ENCODE measurements around the gene CNTN4. TPM values are rescaled to one million over a fixed set of nuclear protein-coding genes. Genes with fewer than 3 reads are reported as not detected.

The CNTN4 gene
- total and polyA plus RNA-seq, 4 donors, result 1.5 to 30.7 (median 5.7) TPM

DNA sequence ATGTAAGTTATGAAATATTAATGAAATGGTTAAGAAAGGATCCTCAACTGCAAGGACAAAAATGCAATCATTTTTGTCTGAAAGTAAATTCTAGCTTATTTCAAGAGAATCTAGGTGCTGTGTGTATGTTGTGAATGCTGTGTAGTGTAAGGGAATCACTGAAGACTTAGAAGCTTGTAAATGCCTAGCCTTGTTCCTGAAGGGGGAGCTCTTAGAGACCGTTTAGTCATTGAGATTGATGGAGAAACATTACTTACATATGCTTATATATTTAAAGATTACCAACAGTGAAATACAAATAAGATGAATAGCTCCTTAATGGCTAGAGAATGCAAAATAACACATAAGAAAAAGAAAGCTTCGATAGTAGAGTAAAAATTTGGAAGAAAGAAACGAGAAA is 67.9 kb downstream of the CNTN4 start:
- Histone ChIP-seq H3K36me3 (ENCODE audit: control insufficient read depth in 4 of 4, insufficient read depth in 4 of 4, low read length in 4 of 4) (no peaks in the 10 kb centered on the region), H3K27me3 (ENCODE audit: control insufficient read depth in 3 of 3, insufficient read depth in 3 of 3, low read length in 2 of 3) (no peaks in the 10 kb centered on the region), H3K9me3 (ENCODE audit: control insufficient read depth in 4 of 4, insufficient read depth in 3 of 4, low read length in 3 of 4) (no peaks in the 10 kb centered on the region), H3K4me3 (no peak overlapping the region), H3K27ac (ENCODE audit: low read depth in 1 of 2, low read length in 1 of 2) (no peak overlapping the region), H3K4me1 (ENCODE audit: control insufficient read depth in 5 of 5, insufficient read depth in 5 of 5, low read length in 5 of 5) (no peaks in the 10 kb centered on the region), H3K9ac (ENCODE audit: insufficient read depth in 1 of 2, low read length in 2 of 2) (no peak overlapping the region)
- WGBS, 2 donors, result 46 to 49% methylated on average over 3 of the region's 3 CpGs
- TF ChIP-seq, protein P1, sequence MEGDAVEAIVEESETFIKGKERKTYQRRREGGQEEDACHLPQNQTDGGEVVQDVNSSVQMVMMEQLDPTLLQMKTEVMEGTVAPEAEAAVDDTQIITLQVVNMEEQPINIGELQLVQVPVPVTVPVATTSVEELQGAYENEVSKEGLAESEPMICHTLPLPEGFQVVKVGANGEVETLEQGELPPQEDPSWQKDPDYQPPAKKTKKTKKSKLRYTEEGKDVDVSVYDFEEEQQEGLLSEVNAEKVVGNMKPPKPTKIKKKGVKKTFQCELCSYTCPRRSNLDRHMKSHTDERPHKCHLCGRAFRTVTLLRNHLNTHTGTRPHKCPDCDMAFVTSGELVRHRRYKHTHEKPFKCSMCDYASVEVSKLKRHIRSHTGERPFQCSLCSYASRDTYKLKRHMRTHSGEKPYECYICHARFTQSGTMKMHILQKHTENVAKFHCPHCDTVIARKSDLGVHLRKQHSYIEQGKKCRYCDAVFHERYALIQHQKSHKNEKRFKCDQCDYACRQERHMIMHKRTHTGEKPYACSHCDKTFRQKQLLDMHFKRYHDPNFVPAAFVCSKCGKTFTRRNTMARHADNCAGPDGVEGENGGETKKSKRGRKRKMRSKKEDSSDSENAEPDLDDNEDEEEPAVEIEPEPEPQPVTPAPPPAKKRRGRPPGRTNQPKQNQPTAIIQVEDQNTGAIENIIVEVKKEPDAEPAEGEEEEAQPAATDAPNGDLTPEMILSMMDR (IDR thresholded peaks at IDR 0.05; ENCODE audit: control extremely low read depth, extremely low read depth), result no peak
- DNase-seq (peak in 1 of 3 donors; percentile 17), ATAC-seq (ENCODE audit: insufficient read depth, low FRiP score) (no peak)

DNA sequence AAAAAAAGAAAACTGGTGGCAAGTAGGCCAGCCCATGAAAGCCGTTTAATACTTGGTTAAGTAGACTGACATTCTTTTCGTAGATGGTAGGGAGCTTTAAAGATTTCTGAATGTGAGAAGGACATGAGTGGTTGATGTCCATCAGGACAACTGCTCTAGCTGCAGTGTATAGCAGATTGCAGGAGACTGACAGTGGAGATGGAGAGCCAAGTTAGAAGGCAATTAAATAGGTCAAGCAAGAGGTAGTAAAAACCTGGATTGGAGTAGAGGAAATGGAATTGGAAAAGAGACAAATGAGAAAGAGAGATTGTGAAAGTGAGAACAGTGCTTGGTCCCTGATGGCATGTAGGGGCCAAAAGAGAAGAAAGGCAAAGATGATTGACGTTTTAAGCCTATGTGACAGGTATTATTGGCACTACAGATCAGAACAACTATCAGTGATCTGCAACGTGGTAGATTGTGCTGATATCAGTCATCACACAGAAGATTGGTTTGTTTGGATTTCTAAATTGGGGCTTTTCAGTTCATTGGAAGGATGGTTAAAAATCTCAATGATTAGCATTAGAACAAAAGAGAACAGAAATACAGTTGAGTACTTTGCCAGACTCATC is 74.0 kb downstream of the CNTN4 start:
- Histone ChIP-seq H3K4me1 (ENCODE audit: control insufficient read depth in 5 of 5, insufficient read depth in 5 of 5, low read length in 5 of 5) (no peaks in the 10 kb centered on the region), H3K9ac (ENCODE audit: insufficient read depth in 1 of 2, low read length in 2 of 2) (no peak overlapping the region), H3K4me3 (no peak overlapping the region), H3K27ac (ENCODE audit: low read depth in 1 of 2, low read length in 1 of 2) (no peak overlapping the region), H3K9me3 (ENCODE audit: control insufficient read depth in 4 of 4, insufficient read depth in 3 of 4, low read length in 3 of 4) (peaks cover 0 to 3% (median 2%) of the 10 kb centered on the region in 4 donors), H3K36me3 (ENCODE audit: control insufficient read depth in 4 of 4, insufficient read depth in 4 of 4, low read length in 4 of 4) (no peaks in the 10 kb centered on the region), H3K27me3 (ENCODE audit: control insufficient read depth in 3 of 3, insufficient read depth in 3 of 3, low read length in 2 of 3) (no peaks in the 10 kb centered on the region)
- ATAC-seq (ENCODE audit: insufficient read depth, low FRiP score) (no peak), DNase-seq (no peak)
- TF ChIP-seq, protein P1 (IDR thresholded peaks at IDR 0.05; ENCODE audit: control extremely low read depth, extremely low read depth), result no peak
- 76 to 86% methylated on average over 4 of the region's 4 CpGs for WGBS, 2 donors

DNA sequence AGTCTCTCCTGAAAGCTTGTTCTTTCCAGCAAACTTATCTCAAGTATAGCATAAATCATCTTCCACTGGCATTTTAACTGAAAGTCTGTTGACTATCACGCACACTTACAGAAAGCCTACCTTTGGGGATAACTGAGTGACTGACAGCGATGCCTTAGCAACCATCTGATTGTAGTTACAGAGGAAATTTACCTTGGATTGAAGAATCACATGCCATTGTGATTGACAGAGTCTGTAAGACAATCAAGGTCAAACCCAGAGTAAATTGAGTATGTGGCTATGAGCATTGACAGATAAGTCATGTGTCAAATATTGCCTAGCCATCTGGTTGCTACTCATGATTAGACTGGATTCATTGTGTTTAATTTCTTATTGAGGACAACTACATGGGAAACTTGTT is 82.0 kb downstream of the CNTN4 start:
- DNase-seq (no peak), ATAC-seq (ENCODE audit: insufficient read depth, low FRiP score) (no peak)
- Histone ChIP-seq H3K27ac (ENCODE audit: low read depth in 1 of 2, low read length in 1 of 2) (no peak overlapping the region), H3K9me3 (ENCODE audit: control insufficient read depth in 4 of 4, insufficient read depth in 3 of 4, low read length in 3 of 4) (no peaks in the 10 kb centered on the region), H3K9ac (ENCODE audit: insufficient read depth in 1 of 2, low read length in 2 of 2) (no peak overlapping the region), H3K27me3 (ENCODE audit: control insufficient read depth in 3 of 3, insufficient read depth in 3 of 3, low read length in 2 of 3) (no peaks in the 10 kb centered on the region), H3K4me3 (no peak overlapping the region), H3K36me3 (ENCODE audit: control insufficient read depth in 4 of 4, insufficient read depth in 4 of 4, low read length in 4 of 4) (no peaks in the 10 kb centered on the region), H3K4me1 (ENCODE audit: control insufficient read depth in 5 of 5, insufficient read depth in 5 of 5, low read length in 5 of 5) (no peaks in the 10 kb centered on the region)
- WGBS, 2 donors, result 83 to 91% methylated on average over 2 of the region's 2 CpGs
- TF ChIP-seq, protein P1 (IDR thresholded peaks at IDR 0.05; ENCODE audit: control extremely low read depth, extremely low read depth), result no peak

DNA sequence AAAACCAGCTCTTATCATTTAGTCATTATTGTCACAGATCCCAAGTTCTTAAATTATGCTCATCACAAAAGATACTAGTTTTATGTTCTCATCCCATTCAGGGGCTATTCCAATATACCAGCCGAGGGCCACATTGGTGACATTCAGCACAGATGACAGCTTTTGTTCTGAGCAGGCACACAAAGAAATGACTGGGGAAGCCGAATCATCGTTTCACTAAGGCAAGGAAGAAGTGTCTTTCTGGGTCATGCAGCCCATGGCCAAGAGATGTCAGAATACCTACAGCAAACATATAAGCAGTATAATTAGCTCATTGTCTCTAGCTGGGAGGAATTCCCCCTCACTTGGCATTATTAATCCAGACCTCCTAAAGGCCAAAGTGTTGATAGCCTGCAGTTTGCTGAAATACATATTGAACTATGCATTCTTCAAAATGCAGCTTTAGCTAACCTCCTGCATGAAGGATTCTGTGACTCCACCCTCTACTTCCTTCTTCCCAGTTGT is 100.2 kb downstream of the CNTN4 start:
- Histone ChIP-seq H3K27ac (ENCODE audit: low read depth in 1 of 2, low read length in 1 of 2) (no peak overlapping the region), H3K4me3 (no peak overlapping the region), H3K9me3 (ENCODE audit: control insufficient read depth in 4 of 4, insufficient read depth in 3 of 4, low read length in 3 of 4) (no peaks in the 10 kb centered on the region), H3K4me1 (ENCODE audit: control insufficient read depth in 5 of 5, insufficient read depth in 5 of 5, low read length in 5 of 5) (no peaks in the 10 kb centered on the region), H3K9ac (ENCODE audit: insufficient read depth in 1 of 2, low read length in 2 of 2) (no peak overlapping the region), H3K27me3 (ENCODE audit: control insufficient read depth in 3 of 3, insufficient read depth in 3 of 3, low read length in 2 of 3) (no peaks in the 10 kb centered on the region), H3K36me3 (ENCODE audit: control insufficient read depth in 4 of 4, insufficient read depth in 4 of 4, low read length in 4 of 4) (no peaks in the 10 kb centered on the region)
- ATAC-seq (ENCODE audit: insufficient read depth, low FRiP score) (no peak), DNase-seq (no peak)
- 75 to 89% methylated on average over 3 of the region's 3 CpGs for whole genome bisulfite sequencing, 2 donors
- TF ChIP-seq, protein P1 (IDR thresholded peaks at IDR 0.05; ENCODE audit: control extremely low read depth, extremely low read depth), result no peak
